Measurements from ENCODE around the gene PDXK.

DNA sequence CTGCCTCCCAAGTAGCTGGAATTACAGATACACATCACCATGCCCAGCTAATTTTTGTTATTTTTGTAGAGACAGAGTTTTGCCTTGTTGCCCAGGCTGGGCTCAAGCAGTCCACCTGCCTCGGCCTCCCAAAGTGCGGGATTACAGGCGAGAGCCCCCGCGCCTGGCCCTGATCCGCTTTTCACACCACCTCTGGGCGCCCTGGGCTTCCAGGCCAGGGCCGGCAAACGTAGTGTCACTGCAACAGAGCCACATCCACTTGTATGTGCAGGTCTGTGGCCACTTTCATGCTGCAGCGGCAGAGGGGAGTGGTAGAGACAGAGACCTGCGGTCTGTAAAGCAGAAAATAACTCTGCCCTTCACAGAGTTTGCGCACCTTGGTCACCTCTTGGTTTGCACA, 30.0 kb upstream of the PDXK start:
- TF ChIP-seq, protein P1, sequence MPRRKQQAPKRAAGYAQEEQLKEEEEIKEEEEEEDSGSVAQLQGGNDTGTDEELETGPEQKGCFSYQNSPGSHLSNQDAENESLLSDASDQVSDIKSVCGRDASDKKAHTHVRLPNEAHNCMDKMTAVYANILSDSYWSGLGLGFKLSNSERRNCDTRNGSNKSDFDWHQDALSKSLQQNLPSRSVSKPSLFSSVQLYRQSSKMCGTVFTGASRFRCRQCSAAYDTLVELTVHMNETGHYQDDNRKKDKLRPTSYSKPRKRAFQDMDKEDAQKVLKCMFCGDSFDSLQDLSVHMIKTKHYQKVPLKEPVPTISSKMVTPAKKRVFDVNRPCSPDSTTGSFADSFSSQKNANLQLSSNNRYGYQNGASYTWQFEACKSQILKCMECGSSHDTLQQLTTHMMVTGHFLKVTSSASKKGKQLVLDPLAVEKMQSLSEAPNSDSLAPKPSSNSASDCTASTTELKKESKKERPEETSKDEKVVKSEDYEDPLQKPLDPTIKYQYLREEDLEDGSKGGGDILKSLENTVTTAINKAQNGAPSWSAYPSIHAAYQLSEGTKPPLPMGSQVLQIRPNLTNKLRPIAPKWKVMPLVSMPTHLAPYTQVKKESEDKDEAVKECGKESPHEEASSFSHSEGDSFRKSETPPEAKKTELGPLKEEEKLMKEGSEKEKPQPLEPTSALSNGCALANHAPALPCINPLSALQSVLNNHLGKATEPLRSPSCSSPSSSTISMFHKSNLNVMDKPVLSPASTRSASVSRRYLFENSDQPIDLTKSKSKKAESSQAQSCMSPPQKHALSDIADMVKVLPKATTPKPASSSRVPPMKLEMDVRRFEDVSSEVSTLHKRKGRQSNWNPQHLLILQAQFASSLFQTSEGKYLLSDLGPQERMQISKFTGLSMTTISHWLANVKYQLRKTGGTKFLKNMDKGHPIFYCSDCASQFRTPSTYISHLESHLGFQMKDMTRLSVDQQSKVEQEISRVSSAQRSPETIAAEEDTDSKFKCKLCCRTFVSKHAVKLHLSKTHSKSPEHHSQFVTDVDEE (CRISPR knock-in tag; IDR thresholded peaks at IDR 0.05), result no peak
- TF ChIP-seq ZFP30 (CRISPR knock-in tag; IDR thresholded peaks at IDR 0.05) (no peak), ESRRG (CRISPR knock-in tag; IDR thresholded peaks at IDR 0.05) (no peak), PPARA (CRISPR knock-in tag; IDR thresholded peaks at IDR 0.05; ENCODE audit: borderline replicate concordance) (no peak)
- TF ChIP-seq, protein P2, sequence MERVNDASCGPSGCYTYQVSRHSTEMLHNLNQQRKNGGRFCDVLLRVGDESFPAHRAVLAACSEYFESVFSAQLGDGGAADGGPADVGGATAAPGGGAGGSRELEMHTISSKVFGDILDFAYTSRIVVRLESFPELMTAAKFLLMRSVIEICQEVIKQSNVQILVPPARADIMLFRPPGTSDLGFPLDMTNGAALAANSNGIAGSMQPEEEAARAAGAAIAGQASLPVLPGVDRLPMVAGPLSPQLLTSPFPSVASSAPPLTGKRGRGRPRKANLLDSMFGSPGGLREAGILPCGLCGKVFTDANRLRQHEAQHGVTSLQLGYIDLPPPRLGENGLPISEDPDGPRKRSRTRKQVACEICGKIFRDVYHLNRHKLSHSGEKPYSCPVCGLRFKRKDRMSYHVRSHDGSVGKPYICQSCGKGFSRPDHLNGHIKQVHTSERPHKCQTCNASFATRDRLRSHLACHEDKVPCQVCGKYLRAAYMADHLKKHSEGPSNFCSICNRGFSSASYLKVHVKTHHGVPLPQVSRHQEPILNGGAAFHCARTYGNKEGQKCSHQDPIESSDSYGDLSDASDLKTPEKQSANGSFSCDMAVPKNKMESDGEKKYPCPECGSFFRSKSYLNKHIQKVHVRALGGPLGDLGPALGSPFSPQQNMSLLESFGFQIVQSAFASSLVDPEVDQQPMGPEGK (CRISPR knock-in tag; IDR thresholded peaks at IDR 0.05; ENCODE audit: borderline replicate concordance), result no peak
- TF ChIP-seq, protein P3, sequence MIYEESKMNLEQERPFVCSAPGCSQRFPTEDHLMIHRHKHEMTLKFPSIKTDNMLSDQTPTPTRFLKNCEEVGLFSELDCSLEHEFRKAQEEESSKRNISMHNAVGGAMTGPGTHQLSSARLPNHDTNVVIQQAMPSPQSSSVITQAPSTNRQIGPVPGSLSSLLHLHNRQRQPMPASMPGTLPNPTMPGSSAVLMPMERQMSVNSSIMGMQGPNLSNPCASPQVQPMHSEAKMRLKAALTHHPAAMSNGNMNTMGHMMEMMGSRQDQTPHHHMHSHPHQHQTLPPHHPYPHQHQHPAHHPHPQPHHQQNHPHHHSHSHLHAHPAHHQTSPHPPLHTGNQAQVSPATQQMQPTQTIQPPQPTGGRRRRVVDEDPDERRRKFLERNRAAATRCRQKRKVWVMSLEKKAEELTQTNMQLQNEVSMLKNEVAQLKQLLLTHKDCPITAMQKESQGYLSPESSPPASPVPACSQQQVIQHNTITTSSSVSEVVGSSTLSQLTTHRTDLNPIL (CRISPR knock-in tag; IDR thresholded peaks at IDR 0.05; ENCODE audit: low read depth), result no peak

All from SK-N-SH treated with all-trans-retinoic acid at 6 μM for 48 hours (cell line).